OCI-M1 (cell line): ENCODE results near the gene PLK4.
"Not testable (repeated sequence)": the region's sequence is repeated elsewhere in the genome, so short reads cannot be mapped to it uniquely, and the experiment has no call there.

Experiments used
- DNase-seq: peaks from one replicate; lab custom pipeline; 2025; lab: John Stamatoyannopoulos, UW

Gene PLK4

DNA sequence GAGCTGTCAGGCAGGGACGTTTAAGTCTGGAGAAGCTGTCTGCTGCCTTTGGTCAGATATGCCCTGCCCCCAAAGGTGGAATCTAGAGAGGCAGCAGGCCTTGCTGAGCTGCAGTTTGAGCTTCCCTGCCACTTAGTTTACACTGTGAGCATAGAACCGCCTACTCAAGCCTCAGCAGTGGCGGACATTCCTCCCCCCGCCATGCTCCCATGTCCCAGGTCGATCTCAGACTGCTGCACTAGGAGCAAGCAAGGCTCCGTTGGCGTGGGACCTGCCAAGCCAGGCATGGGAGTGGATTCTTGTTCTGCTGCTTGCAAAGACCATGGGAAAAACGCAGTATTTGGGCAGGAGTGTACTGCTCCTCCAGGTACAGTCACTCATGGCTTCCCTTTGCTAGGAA is 24.3 kb downstream of the PLK4 start:
- no peak for DNase-seq

DNA sequence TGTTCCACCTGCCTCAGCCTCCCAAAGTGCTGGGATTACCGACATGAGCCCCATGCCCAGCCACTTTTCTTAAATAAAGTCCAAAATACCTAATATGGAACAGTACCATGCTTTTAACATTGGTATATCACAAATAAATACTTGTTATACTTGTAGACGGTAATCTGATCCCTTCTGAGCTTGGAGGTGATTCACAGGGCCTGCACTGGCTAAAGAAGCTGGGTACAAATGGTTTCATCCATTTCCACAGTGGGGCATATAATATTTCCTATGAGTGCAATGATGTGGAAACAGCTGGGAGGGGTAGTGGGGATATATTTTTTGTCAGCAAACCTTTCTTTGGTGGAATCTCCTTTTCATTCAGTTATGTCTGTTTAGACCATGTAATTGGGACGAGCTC is 35.8 kb downstream of the PLK4 start:
- DNase-seq = no peak

DNA sequence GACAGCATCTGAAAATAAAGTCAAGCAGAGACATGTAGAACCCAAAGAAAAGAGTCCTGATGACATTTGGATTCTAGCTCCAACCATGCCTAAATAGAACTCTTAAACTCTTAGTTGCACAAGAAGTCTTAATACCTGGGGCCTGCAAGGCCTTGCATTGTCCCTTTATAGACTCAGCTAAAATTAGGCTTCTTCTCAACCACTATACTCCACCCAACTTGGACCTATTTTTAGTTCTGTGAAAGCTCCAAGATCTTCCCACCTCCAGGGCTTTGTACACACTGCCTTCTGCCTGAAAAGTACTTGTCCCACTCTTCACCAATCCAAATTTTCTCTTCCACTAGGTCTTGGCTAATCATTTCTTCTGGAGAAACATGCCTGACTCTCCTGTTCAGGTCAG is 36.5 kb downstream of the PLK4 start:
- DNase-seq = no peak

DNA sequence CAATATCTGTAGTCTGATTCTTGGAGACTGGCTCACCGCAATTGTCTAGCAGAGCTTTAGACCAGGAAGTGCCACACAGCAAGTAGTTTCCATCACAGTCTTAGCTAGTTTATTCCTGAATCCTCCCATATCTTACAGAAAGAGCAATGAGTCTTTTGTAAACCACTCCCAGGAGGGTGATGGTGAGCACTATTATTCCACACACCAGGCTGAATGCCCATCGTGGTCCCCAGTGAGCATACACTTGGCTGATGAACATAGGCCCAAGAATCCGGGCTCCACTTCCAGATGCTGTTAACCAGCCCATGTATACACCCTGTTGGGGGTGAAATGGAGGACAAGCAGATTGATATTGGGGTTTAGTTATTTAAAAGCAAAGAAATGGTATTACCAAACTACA is 39.8 kb downstream of the PLK4 start:
- DNase-seq = no peak

DNA sequence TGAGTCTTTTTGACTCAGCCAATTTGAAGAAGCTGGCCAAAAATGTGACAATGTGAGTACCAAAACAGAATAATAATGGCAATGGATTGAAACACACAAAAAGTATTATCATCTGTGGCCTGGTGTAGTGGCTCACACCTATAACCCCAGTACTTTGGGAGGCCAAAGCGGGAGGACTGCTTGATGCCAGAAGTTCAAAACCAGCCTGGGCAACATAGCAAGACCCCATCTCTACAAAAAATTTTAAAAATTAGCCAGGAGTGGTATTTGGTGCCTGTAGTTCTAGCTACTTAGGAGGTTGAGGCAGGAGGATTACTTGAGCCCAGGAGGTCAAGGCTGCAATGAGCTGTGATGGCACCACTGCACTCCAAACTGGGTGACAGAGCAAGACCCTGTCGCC is 41.5 kb downstream of the PLK4 start:
- DNase-seq = no peak

DNA sequence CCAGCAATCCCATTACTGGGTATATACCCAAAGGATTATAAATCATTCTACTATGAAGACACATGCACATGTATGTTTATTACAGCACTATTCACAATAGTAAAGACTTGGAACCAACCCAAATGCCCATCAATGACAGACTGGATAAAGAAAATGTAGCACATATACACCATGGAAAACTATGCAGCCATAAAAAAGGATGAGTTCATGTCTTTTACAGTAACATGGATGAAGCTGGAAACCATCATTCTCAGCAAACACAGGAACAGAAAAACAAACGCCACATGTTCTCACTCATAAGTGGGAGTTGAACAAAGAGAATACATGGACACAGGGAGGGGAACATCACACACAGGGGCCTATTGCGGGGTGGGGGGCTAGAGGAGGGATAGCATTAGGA is 45.0 kb downstream of the PLK4 start:
- DNase-seq = not testable (repeated sequence)

DNA sequence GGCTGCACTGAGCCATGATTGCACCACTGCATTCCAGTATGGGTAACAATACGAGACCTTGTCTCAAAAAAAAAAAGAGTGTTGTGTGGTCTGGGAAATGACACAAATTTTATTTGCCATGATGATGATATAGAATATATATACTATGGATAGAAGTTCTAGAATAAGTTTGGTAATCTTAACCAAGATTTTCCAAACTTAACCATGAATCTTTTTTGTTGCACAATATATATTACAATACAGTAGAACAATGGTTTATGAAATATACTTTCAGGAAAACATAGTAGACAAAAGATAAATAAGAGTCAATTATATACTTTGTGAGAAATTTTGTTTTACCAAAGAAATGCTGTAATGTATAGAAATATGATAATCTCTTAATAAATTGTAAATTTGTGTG is 49.5 kb downstream of the PLK4 start:
- DNase-seq = no peak

DNA sequence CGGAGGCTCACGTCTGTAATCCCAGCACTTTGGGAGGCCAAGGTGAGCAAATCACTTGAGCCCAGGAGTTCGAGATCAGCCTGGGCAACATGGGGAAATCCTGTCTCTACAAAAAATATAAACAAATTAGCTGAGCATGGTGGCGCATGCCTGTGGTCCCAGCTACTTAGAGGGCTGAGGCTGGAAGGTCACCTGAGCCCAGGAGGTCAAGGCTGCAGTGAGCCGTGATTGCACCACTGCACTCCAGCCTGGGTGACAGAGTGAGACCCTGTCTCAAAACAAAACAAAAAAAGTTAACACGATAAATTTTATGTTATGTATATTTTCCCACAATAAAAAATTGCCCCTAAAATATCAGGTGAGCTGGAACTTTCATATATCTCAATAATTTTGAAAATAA is 51.1 kb downstream of the PLK4 start:
- DNase-seq = not testable (repeated sequence)

DNA sequence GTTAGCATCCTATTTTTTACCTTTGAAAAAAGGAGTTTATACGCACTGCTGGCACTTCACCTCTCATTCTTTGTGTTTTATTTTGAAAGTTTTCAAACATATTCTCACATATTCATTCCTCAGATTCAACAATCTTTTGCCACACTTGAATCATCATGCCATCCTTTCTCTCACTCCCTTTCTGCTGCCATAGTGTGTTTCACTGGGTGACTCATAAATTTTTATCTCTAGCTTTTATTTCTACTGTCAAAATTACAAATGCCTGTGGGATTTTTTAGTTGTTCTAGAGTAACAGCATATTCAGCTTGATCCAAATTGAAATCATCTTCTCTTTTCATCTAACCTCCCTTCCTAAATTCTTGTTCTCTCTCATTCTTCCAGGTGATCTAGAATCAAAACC is 56.3 kb downstream of the PLK4 start:
- no peak for DNase-seq
